ENCODE data around the gene CAMKMT. TPM values are rescaled to one million over a fixed set of nuclear protein-coding genes. Genes with fewer than 3 reads are reported as not detected.

Gene CAMKMT
- total RNA-seq, 1 donor from 2014 or later, result 5.8 TPM

GRCh38 chr2:44772669-44773378, 411.1 kb downstream of the CAMKMT start:
- no peak for TF ChIP-seq CTCF (IDR thresholded peaks at IDR 0.05; ENCODE audit: insufficient read depth, low read length, poor library complexity, severe bottlenecking)
- Histone ChIP-seq H3K36me3 (ENCODE audit: control insufficient read depth, insufficient read depth, low read length) (no peaks in the 10 kb centered on the region), H3K27me3 (ENCODE audit: control insufficient read depth, insufficient read depth, low read length) (peaks cover 13% of the 10 kb centered on the region), H3K4me3 (ENCODE audit: low read depth, low read length) (no peak overlapping the region)
- no peak for DNase-seq (ENCODE audit: low read depth)

- no peak for TF ChIP-seq CTCF (IDR thresholded peaks at IDR 0.05; ENCODE audit: insufficient read depth, low read length, poor library complexity, severe bottlenecking)
- H3K36me3 ChIP-seq (ENCODE audit: control insufficient read depth, insufficient read depth, low read length), result no peaks in the 10 kb centered on the region
- no peak overlapping the region for H3K4me3 ChIP-seq (ENCODE audit: low read depth, low read length)
- H3K27me3 ChIP-seq (ENCODE audit: control insufficient read depth, insufficient read depth, low read length), result peaks cover 7% of the 10 kb centered on the region
- no peak for DNase-seq (ENCODE audit: low read depth)
Measured at GRCh38 chr2:44774826-44775492, 413.2 kb downstream of the CAMKMT start.

- Histone ChIP-seq H3K4me3 (ENCODE audit: low read depth, low read length) (no peak overlapping the region), H3K27me3 (ENCODE audit: control insufficient read depth, insufficient read depth, low read length) (peaks cover 10% of the 10 kb centered on the region), H3K36me3 (ENCODE audit: control insufficient read depth, insufficient read depth, low read length) (no peaks in the 10 kb centered on the region)
- DNase-seq (ENCODE audit: low read depth), result no peak
- TF ChIP-seq CTCF (IDR thresholded peaks at IDR 0.05; ENCODE audit: insufficient read depth, low read length, poor library complexity, severe bottlenecking), result no peak
Measured at GRCh38 chr2:44777036-44777435, 415.3 kb downstream of the CAMKMT start.

- H3K4me3 ChIP-seq (ENCODE audit: low read depth, low read length), result no peak overlapping the region
- no peak for DNase-seq (ENCODE audit: low read depth)
- no peak for TF ChIP-seq CTCF (IDR thresholded peaks at IDR 0.05; ENCODE audit: insufficient read depth, low read length, poor library complexity, severe bottlenecking)
Measured at GRCh38 chr2:44777537-44777936, 415.8 kb downstream of the CAMKMT start.

GRCh38 chr2:44778221-44778654, 416.5 kb downstream of the CAMKMT start:
- no peak for DNase-seq (ENCODE audit: low read depth)
- Histone ChIP-seq H3K4me3 (ENCODE audit: low read depth, low read length) (no peak overlapping the region), H3K27me3 (ENCODE audit: control insufficient read depth, insufficient read depth, low read length) (peaks cover 10% of the 10 kb centered on the region), H3K36me3 (ENCODE audit: control insufficient read depth, insufficient read depth, low read length) (no peaks in the 10 kb centered on the region)
- no peak for TF ChIP-seq CTCF (IDR thresholded peaks at IDR 0.05; ENCODE audit: insufficient read depth, low read length, poor library complexity, severe bottlenecking)

More at GRCh38 chr2:44777537-44777936, 415.8 kb downstream of the CAMKMT start:
- Histone ChIP-seq H3K27me3 (ENCODE audit: control insufficient read depth, insufficient read depth, low read length) (peaks cover 10% of the 10 kb centered on the region), H3K36me3 (ENCODE audit: control insufficient read depth, insufficient read depth, low read length) (no peaks in the 10 kb centered on the region)

Measured in kidney epithelial cell (primary cell).